T-helper 22 cell (primary cell): ENCODE data around the gene IFITM1.
"Not testable (repeated sequence)": the region's sequence is repeated elsewhere in the genome, so short reads cannot be mapped to it uniquely, and the experiment has no call there.

Experiments used
- DNase-seq: peaks from one replicate; pipeline ENCODE4 v3.0.0-alpha.2; 2020; ENCODE audit warnings: low read depth

IFITM1 gene

DNA sequence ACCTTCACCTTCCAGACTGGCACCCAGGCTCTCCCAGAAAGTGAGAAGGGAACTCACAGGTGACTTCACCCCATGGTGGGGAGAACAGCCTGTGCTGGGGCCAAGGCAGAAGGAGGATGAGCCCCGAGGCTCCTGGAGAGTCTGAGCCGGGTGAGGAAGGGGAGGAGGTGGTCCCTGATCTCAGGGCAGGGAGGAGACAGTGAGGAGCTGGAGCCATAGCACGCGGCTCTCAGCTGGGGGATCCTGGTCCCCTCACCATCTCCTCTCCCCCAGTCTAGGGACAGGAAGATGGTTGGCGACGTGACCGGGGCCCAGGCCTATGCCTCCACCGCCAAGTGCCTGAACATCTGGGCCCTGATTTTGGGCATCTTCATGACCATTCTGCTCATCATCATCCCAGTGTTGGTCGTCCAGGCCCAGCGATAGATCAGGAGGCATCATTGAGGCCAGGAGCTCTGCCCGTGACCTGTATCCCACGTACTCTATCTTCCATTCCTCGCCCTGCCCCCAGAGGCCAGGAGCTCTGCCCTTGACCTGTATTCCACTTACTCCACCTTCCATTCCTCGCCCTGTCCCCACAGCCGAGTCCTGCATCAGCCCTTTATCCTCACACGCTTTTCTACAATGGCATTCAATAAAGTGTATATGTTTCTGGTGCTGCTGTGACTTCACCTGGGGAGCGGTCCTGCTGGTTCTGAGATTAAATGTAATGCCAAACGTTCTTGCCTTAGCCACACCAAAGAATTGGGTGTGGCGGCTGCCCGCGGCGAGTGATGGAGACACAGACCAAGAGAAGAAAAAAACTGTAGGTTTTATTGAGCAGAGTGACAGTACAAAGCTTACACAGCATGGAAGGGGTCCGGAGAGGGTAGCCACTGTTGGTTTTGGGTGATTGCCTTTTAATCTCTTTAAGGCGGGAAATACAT lies 4.8 kb upstream of the IFITM1 start:
- not testable (repeated sequence) for DNase-seq

DNA sequence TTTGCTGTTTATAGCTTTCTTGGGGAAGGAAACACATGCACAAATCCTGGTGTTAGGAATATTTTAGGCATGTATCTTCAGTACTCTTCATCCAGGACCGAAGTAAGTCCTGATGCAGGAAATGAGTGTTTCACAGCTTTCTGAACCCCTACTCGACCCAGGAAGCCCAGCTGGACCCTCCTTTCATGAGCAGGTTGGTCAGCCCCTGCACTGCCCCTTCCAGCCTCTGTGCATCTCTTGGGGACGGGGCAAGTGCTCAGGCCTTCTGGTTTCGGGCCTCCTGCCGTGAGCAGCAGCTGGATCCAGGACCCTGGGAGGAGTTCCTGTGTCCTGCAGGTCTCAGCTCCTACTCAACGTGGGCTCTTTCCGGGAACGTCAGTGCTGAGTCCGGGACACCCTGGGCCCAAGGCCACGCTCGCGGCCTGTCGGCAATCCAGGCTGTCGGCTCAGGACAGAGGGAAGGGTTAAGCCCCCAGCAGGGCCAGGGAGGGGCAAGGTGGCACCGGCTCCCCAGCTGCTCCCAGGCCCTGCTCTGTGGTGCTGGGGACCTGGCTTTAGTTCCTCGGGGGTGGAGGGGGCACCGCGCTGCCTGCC lies 3.8 kb upstream of the IFITM1 start:
- not testable (repeated sequence) for DNase-seq

DNA sequence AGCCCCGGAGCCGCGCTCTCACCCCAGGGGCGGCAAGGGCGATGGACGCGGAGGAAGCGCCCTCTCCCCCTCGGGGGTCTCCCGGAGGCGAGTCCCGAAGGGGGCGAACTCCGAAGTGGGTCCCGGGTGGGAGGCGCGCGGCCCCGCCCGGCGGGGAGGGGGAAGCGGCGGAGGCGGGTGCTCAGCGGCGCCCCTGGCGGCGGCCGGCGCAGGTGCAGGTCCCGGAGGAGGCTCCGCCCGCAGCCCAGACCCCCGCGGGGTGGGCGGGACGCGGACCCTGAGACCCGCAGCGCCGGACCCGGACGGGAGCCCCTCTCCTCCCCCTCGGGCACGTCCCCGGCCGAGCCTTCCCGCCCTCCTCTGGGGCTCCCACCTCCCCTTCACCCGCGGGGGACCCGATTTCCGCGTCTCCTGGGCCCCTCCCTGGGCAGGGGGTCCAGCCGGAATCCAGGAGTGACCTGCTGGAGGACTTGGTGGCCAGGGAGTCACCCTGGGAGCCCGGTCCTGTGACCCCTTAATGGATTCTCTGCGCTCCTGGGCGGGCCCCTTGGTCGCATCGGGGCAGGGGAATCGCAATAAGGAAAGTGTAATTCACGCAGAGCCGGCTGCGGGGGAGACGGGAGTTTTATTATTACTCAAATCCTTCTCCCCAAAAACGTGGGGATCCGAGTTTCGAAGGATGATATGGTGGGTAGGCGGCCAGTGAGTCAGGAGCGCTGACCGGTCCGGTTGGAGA lies 2.7 kb upstream of the IFITM1 start:
- DNase-seq, result not testable (repeated sequence)

GRCh38 chr11:312092-312816 lies 1.6 kb upstream of the IFITM1 start:
- no peak for DNase-seq

GRCh38 chr11:313304-313786 lies 495 bp upstream of the IFITM1 start:
- DNase-seq, result no peak

DNA sequence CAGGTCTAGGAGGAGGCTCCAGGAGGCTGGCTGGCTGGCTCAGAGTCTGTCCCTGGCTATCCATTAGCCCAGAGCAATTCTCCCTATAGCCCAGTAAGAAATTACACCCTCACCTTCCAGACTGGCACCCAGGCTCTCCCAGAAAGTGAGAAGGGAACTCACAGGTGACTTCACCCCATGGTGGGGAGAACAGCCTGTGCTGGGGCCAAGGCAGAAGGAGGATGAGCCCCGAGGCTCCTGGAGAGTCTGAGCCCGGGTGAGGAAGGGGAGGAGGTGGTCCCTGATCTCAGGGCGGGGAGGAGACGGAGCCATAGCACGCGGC lies 675 bp downstream of the IFITM1 start:
- DNase-seq, result not testable (repeated sequence)

GRCh38 chr11:315051-315481 lies 1.2 kb downstream of the IFITM1 start:
- no peak for DNase-seq

DNA sequence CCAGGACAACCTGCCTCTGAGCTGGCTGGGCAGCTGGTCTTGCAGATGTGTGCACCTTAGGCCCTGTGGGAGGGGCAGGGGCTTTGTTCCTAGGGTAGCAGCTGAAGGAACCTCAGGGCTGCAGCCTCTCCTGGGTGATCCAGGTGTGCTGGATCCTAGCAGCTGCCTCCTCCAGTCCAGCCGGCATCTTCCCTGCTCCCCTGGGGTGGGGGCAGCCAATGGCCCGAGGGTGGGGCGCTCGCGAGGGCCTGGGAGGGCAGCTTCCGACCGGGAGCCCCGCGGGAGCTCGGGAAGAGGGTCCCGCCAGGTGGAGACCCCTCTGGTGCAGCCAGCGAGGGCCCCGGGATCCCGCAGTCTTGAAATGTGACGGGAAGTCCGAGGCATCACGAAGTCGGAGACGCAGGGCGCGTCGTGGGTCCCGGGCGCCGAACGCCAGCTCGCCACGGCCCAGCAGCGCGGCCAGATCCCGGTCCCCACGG lies 1.7 kb downstream of the IFITM1 start:
- DNase-seq, result no peak

GRCh38 chr11:316031-316701 lies 2.3 kb downstream of the IFITM1 start:
- no peak for DNase-seq

DNA sequence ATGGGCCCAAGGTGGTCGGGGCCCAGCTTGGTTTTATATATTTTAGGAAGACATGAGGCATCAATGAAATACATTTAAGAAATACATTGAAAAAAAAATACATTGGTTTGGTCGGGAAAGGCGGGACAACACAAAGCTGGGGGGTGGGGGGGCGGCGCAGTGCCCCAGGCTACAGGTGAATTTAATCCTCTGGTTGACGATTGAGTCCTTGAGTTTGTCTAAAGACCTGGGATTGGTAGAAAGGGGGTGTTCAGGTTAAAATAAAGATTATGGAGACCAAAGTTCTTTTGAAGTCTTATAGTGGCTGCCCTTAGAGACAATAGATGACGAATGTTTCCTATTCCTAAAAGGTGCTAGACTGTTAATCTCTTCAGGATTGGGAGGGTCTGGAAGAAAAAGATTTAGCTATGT lies 3.1 kb downstream of the IFITM1 start:
- no peak for DNase-seq

- DNase-seq, result not testable (repeated sequence)
Observed at GRCh38 chr11:317668-318404, 4.0 kb downstream of the IFITM1 start.

- not testable (repeated sequence) for DNase-seq
Observed at GRCh38 chr11:318405-319120, 4.7 kb downstream of the IFITM1 start.

DNA sequence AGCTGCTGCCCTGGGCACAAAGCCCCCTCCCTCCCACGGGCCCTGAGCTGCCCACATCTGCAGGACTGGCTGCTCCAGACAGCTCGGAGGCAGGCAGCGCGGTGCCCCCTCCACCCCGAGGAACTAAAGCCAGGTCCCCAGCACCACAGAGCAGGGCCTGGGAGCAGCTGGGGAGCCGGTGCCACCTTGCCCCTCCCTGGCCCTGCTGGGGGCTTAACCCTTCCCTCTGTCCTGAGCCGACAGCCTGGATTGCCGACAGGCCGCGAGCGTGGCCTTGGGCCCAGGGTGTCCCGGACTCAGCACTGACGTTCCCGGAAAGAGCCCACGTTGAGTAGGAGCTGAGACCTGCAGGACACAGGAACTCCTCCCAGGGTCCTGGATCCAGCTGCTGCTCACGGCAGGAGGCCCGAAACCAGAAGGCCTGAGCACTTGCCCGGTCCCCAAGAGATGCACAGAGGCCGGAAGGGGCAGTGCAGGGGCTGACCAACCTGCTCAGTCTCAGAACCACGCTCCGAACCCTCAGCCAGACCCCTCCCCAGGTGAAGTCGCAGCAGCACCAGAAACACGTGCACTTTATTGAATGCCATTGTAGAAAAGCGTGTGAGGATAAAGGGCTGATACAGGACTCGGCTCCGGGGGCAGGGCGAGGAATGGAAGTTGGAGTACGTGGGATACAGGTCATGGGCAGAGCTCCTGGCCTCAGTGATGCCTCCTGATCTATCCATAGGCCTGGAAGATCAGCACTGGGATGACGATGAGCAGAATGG lies 5.5 kb downstream of the IFITM1 start:
- DNase-seq, result not testable (repeated sequence)

DNA sequence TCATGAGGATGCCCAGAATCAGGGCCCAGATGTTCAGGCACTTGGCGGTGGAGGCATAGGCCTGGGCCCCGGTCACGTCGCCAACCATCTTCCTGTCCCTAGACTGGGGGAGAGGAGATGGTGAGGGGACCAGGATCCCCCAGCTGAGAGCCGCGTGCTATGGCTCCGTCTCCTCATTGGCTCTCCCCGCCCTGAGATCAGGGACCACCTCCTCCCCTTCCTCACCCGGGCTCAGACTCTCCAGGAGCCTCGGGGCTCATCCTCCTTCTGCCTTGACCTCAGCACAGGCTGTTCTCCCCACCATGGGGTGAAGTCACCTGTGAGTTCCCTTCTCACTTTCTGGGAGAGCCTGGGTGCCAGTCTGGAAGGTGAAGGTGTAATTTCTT lies 6.0 kb downstream of the IFITM1 start:
- DNase-seq, result not testable (repeated sequence)

DNA sequence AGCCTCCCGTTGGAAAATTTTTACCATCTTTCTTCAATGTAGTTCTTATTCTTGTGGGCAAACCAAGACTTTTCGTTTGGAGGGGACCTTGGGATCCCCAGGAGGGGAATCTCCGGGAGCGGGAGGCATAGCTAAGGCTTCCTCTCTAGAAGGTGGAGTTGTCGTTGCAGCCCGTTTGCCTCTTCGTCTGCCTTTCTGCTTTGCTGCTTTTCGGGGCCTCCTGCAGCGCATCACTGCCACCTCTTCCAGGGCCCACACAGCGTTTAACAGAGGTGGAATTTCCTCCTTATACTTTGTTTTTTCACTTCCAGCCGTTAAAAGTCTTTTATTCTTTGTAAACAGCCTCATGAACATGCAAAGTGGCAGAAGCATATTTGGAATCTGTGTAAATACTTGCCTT lies 10.3 kb downstream of the IFITM1 start:
- no peak for DNase-seq

DNA sequence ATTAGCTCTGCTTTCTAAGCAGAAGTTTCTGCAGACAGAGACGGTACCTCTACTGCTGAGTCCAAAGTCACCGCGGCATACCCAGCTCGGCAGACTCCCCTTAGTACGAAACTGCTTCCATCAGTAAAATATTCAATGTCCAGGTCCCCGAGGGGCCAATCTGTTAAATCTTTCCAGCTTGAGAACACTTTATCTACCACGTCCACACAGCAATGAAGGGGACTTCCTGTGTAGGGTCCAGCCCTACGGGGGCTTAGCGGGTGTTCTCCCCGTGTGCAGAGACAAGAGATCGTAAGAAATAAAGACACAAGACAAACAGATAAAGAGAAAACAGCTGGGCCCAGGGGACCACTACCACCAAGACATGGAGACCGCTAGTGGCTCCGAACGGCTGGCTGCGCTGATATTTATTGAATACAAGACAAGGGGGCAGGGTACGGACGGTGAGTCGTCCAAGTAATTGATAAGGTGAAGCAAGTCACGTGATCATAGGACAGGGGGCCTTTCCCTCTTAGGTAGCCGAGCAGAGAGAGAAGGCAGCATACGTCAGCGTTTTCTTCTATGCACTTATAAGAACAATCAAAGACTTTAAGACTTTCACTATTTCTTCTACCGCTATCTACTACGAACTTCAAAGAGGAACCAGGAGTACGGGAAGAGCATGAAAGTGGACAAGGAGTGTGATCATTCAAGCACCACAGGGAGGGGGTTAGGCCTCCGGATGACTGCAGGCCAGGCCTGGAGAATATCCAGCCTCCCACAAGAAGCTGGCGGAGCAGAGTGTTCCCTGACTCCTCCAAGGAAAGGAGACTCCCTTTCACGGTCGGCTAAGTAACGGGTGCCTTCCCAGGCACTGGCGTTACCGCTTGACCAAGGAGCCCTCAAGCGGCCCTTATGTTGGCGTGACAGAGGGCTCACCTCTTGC lies 11.0 kb downstream of the IFITM1 start:
- DNase-seq, result not testable (repeated sequence)

GRCh38 chr11:325796-326591 lies 12.2 kb downstream of the IFITM1 start:
- no peak for DNase-seq

- no peak for DNase-seq
Observed at GRCh38 chr11:326592-326841, 12.7 kb downstream of the IFITM1 start.
